Vagina (tissue), 2 donors: Measurements from ENCODE around the gene KCNMB2. TPM values are rescaled to one million over a fixed set of nuclear protein-coding genes. Genes with fewer than 3 reads are reported as not detected.

Experiments used
- DNase-seq, 2 donors: peaks; one replicate each; pipeline ENCODE4 v3.0.0-alpha.2; 2017; ENCODE audit errors: extremely low spot score in 2 of 2
- H3K27ac ChIP-seq: fragments of 200-600 bp; sonication (generic); one replicate; pipeline ENCODE4 v1.5.1; 2019
- H3K27me3 ChIP-seq: fragments of 200-600 bp; sonication (generic); one replicate; pipeline ENCODE4 v1.5.1; 2019
- H3K36me3 ChIP-seq, 2 donors: fragments of 200-600 bp; sonication (generic); one replicate each; pipeline ENCODE4 v1.5.1; 2017 to 2019
- H3K4me1 ChIP-seq: fragments of 200-600 bp; sonication (generic); one replicate; pipeline ENCODE4 v1.5.1; 2019
- H3K4me3 ChIP-seq, 2 donors: fragments of 200-600 bp; sonication (generic); 1 replicate in 1 of 2; 2 replicates in 1 of 2; pipeline ENCODE4 v1.5.1; 2016 to 2019
- H3K9me3 ChIP-seq: fragments of 200-600 bp; sonication (generic); one replicate; pipeline ENCODE4 v1.5.1; 2019
- POLR2A ChIP-seq, 2 donors: fragments of 450-650 bp; IDR thresholded peaks; one replicate each; pipeline ENCODE4 v1.6.1; 2017; ENCODE audit warnings: antibody characterized with exemption in 2 of 2, mild to moderate bottlenecking in 2 of 2, moderate library complexity in 2 of 2
- POLR2AphosphoS5 ChIP-seq, 2 donors: sonication (generic); formaldehyde crosslinking; IDR thresholded peaks; one replicate each; pipeline ENCODE4 v1.9.0; 2017; ENCODE audit warnings: antibody characterized with exemption in 2 of 2, mild to moderate bottlenecking in 2 of 2, low read depth in 1 of 2; ENCODE audit not compliant: insufficient read depth in 1 of 2
- intact Hi-C: fragments of 100-400 bp; cut with DNase I; formaldehyde crosslinking; loops from one replicate; pipeline ENCODE4 v1.15.1; 2023
- total RNA-seq: library from RNA; depleted of rRNA; stranded (reverse); fragments of >200 nt; gene quantifications from one replicate; pipeline ENCODE4 v1.2.3, GENCODE V29; 2016
- TF ChIP-seq, protein P1 (sequence below), 3 experiments: fragments of 450-650 bp in 2 of 3; fragments of 200-600 bp in 1 of 3; sonication (generic) in 1 of 3; IDR thresholded peaks; one replicate each; pipeline ENCODE4 v1.5.1; 2017 to 2019; ENCODE audit warnings: antibody characterized with exemption in 3 of 3, mild to moderate bottlenecking in 2 of 3, moderate library complexity in 2 of 3

Gene KCNMB2
- total RNA-seq, 1 donor from 2014 or later = 1.5 TPM

GRCh38 chr3:178519701-178520100 is 16.5 kb upstream of the KCNMB2 start:
- Histone ChIP-seq H3K4me1 (no peaks in the 10 kb centered on the region), H3K27ac (no peak overlapping the region), H3K4me3 (no peak overlapping the region), H3K36me3 (no peaks in the 10 kb centered on the region), H3K27me3 (no peaks in the 10 kb centered on the region), H3K9me3 (no peaks in the 10 kb centered on the region)
- no peak for DNase-seq
- intact Hi-C loops = no loop called here
- TF ChIP-seq POLR2A (IDR thresholded peaks at IDR 0.05) = no peak
- no peak for TF ChIP-seq POLR2AphosphoS5 (IDR thresholded peaks at IDR 0.05; ENCODE audit: insufficient read depth in 1 of 2, low read depth in 1 of 2)
- TF ChIP-seq, protein P1, sequence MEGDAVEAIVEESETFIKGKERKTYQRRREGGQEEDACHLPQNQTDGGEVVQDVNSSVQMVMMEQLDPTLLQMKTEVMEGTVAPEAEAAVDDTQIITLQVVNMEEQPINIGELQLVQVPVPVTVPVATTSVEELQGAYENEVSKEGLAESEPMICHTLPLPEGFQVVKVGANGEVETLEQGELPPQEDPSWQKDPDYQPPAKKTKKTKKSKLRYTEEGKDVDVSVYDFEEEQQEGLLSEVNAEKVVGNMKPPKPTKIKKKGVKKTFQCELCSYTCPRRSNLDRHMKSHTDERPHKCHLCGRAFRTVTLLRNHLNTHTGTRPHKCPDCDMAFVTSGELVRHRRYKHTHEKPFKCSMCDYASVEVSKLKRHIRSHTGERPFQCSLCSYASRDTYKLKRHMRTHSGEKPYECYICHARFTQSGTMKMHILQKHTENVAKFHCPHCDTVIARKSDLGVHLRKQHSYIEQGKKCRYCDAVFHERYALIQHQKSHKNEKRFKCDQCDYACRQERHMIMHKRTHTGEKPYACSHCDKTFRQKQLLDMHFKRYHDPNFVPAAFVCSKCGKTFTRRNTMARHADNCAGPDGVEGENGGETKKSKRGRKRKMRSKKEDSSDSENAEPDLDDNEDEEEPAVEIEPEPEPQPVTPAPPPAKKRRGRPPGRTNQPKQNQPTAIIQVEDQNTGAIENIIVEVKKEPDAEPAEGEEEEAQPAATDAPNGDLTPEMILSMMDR (IDR thresholded peaks at IDR 0.05) = no peak

- H3K9me3 ChIP-seq = no peaks in the 10 kb centered on the region
- intact Hi-C loops = no loop called here
Measured at GRCh38 chr3:178520451-178520850, 15.8 kb upstream of the KCNMB2 start.

GRCh38 chr3:178522200-178523052 is 13.8 kb upstream of the KCNMB2 start:
- Histone ChIP-seq H3K4me3 (no peak overlapping the region), H3K4me1 (no peaks in the 10 kb centered on the region), H3K27ac (no peak overlapping the region), H3K9me3 (no peaks in the 10 kb centered on the region), H3K27me3 (no peaks in the 10 kb centered on the region), H3K36me3 (no peaks in the 10 kb centered on the region)
- intact Hi-C loops = no loop called here
- TF ChIP-seq, protein P1 (IDR thresholded peaks at IDR 0.05) = no peak
- TF ChIP-seq POLR2AphosphoS5 (IDR thresholded peaks at IDR 0.05; ENCODE audit: insufficient read depth in 1 of 2, low read depth in 1 of 2) (no peak), POLR2A (IDR thresholded peaks at IDR 0.05) (no peak)
- no peak for DNase-seq

More at GRCh38 chr3:178520451-178520850, 15.8 kb upstream of the KCNMB2 start:
- Histone ChIP-seq H3K4me1 (no peaks in the 10 kb centered on the region), H3K27me3 (no peaks in the 10 kb centered on the region), H3K36me3 (no peaks in the 10 kb centered on the region), H3K4me3 (no peak overlapping the region), H3K27ac (no peak overlapping the region)
- no peak for TF ChIP-seq POLR2AphosphoS5 (IDR thresholded peaks at IDR 0.05; ENCODE audit: insufficient read depth in 1 of 2, low read depth in 1 of 2)
- TF ChIP-seq POLR2A (IDR thresholded peaks at IDR 0.05) = no peak
- TF ChIP-seq, protein P1 (IDR thresholded peaks at IDR 0.05) = no peak
- DNase-seq = no peak

DNA sequence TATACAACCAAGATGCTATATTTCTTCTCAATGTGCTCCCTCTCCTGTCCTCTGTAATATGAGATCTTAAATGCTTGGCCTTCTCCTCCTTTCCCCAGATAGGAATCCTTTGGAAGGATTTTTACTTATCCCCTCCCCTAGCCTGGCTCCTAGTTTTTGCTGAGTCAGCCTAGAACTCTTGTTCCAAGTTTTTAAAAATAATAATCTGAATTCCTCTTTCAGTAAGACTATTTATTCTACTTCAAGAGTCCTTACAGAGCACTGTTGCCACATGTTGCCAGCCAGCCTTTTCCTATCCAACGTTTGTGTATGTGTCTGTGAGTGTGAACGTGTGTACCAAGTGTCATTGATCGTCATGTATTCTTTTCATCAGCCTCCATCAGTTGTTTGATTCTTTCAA is 11.0 kb upstream of the KCNMB2 start:
- no peak for DNase-seq
- H3K4me1 ChIP-seq = no peaks in the 10 kb centered on the region
- intact Hi-C loops = no loop called here
- H3K4me3 ChIP-seq = no peak overlapping the region
- TF ChIP-seq, protein P1 (IDR thresholded peaks at IDR 0.05) = no peak
- no peak for TF ChIP-seq POLR2AphosphoS5 (IDR thresholded peaks at IDR 0.05; ENCODE audit: insufficient read depth in 1 of 2, low read depth in 1 of 2)
- no peak for TF ChIP-seq POLR2A (IDR thresholded peaks at IDR 0.05)
- no peaks in the 10 kb centered on the region for H3K36me3 ChIP-seq
- H3K27me3 ChIP-seq = no peaks in the 10 kb centered on the region
- H3K9me3 ChIP-seq = no peaks in the 10 kb centered on the region
- H3K27ac ChIP-seq = no peak overlapping the region

- TF ChIP-seq, protein P1 (IDR thresholded peaks at IDR 0.05) = no peak
- TF ChIP-seq POLR2A (IDR thresholded peaks at IDR 0.05) = no peak
- no peak for TF ChIP-seq POLR2AphosphoS5 (IDR thresholded peaks at IDR 0.05; ENCODE audit: insufficient read depth in 1 of 2, low read depth in 1 of 2)
- no peaks in the 10 kb centered on the region for H3K27me3 ChIP-seq
- no peaks in the 10 kb centered on the region for H3K9me3 ChIP-seq
- no peaks in the 10 kb centered on the region for H3K4me1 ChIP-seq
- H3K4me3 ChIP-seq = no peak overlapping the region
- H3K36me3 ChIP-seq = no peaks in the 10 kb centered on the region
- DNase-seq = no peak
- intact Hi-C loops = no loop called here
- no peak overlapping the region for H3K27ac ChIP-seq
Measured at GRCh38 chr3:178526291-178526690, 9.9 kb upstream of the KCNMB2 start.
